Testis (tissue), 2 donors: ENCODE measurements around the gene PTRHD1.

ENCODE experiments used
- CTCF ChIP-seq, 3 experiments: fragments of 450-650 bp in 2 of 3; fragments of 200-600 bp in 1 of 3; sonication (generic) in 1 of 3; IDR thresholded peaks; one replicate each; pipeline ENCODE4 v1.5.1; 2016 to 2019; ENCODE audit warnings: antibody characterized with exemption in 3 of 3, mild to moderate bottlenecking in 2 of 3, moderate library complexity in 1 of 3
- POLR2A ChIP-seq: fragments of 450-650 bp; IDR thresholded peaks from one replicate; pipeline ENCODE4 v1.6.1; 2017; ENCODE audit warnings: antibody characterized with exemption, mild to moderate bottlenecking, moderate library complexity

- TF ChIP-seq CTCF (IDR thresholded peaks at IDR 0.05), result no peak
- no peak for TF ChIP-seq POLR2A
These were observed 37.6 kb upstream of the PTRHD1 start for GRCh38 chr2:24830786-24831185.
